ENCODE measurements around the gene CAST. TPM values are rescaled to one million over a fixed set of nuclear protein-coding genes. Genes with fewer than 3 reads are reported as not detected.

The CAST gene
- total RNA-seq, 4 donors from 2014 or later: 415 to 523 (median 468) TPM

- no peak for TF ChIP-seq POLR2A (IDR thresholded peaks at IDR 0.05)
- TF ChIP-seq, protein P1, sequence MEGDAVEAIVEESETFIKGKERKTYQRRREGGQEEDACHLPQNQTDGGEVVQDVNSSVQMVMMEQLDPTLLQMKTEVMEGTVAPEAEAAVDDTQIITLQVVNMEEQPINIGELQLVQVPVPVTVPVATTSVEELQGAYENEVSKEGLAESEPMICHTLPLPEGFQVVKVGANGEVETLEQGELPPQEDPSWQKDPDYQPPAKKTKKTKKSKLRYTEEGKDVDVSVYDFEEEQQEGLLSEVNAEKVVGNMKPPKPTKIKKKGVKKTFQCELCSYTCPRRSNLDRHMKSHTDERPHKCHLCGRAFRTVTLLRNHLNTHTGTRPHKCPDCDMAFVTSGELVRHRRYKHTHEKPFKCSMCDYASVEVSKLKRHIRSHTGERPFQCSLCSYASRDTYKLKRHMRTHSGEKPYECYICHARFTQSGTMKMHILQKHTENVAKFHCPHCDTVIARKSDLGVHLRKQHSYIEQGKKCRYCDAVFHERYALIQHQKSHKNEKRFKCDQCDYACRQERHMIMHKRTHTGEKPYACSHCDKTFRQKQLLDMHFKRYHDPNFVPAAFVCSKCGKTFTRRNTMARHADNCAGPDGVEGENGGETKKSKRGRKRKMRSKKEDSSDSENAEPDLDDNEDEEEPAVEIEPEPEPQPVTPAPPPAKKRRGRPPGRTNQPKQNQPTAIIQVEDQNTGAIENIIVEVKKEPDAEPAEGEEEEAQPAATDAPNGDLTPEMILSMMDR (IDR thresholded peaks at IDR 0.05): no peak
- H3K4me3 ChIP-seq (ENCODE audit: low read depth, poor library complexity, severe bottlenecking): no peak overlapping the region
- intact Hi-C loops (cut with DNase I; ENCODE audit: low total_unique reads): no loop called here
- no peak for DNase-seq (ENCODE audit: low spot score in 2 of 2)
- WGBS, 2 donors: 95 to 97% methylated on average over 4 of the region's 4 CpGs
Measured at GRCh38 chr5:96819806-96820205, 157.6 kb downstream of the CAST start.

DNA sequence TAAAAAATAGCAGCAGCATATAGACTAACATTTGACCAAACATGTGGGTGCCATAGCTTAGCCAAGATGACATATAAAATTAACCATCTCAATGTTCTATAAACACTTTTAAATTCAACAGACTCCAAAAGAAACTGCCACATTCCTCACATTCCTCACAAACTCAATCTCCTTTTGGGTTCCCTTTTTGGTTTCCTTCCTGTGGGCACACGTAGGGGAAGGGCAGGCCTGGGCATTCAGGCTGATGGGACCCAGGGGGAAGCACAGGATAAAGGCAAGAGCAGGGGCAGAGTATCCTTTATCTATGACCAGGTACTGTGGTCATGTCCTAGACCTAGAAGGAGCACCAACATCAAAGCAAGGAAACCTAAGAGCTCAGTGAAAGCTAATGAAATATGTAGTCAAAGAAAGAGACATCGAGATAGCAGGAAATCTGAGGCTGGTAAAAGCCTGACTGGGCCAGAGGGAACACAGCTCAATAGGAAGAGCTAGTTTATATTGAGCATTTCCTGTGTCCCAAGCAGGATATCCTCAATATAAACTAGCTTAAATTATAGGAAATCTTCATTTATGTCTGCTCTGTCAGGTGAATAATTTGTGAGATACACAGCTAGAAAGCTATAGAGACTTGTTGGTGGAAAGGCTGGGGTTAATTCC lies 159.2 kb downstream of the CAST start:
- TF ChIP-seq, protein P1 (IDR thresholded peaks at IDR 0.05): no peak
- TF ChIP-seq POLR2A (IDR thresholded peaks at IDR 0.05): no peak
- no peak overlapping the region for H3K4me3 ChIP-seq (ENCODE audit: low read depth, poor library complexity, severe bottlenecking)
- no peak for DNase-seq (ENCODE audit: low spot score in 2 of 2)
- 57 to 60% methylated on average over 2 of the region's 2 CpGs for WGBS, 2 donors
- intact Hi-C loops (cut with DNase I; ENCODE audit: low total_unique reads): no loop called here

DNA sequence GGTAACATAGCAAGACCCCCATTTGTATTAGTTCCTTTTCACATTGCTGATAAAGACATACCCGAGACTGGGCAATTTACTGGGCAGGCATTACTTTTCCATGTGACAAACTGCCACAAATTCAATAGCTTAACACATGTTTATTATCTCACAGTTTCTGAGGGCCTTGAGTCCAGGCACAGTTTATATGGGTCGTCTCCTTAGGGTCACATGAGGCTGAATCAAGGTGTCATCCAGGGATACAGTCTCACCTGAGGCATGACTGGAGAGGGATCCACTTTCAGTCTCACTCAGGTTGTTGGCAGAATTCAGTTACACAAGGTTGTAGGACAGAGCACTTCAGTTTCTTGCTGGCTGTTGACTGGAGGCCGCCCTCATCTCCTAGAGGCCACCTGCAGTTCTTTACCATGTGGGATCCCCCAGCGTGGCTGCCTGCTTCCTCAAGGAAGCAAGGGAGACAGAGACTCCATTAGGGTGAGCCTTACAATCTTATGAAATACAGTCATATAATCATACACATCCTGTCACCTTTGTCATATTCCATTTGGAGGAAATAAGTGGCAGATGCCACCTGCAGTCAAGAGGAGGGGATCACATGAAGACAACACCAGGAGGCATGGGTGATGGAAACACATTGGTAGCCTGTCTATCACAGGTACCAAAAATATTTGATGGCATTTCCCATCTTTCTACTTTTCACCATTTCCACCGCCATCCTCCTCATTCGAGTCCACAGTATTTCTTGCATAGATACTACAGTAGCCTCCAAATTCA lies 160.7 kb downstream of the CAST start:
- TF ChIP-seq, protein P1 (IDR thresholded peaks at IDR 0.05): no peak
- no peak for TF ChIP-seq POLR2A (IDR thresholded peaks at IDR 0.05)
- 87 to 93% methylated on average over 5 to 6 of the region's 6 CpGs for WGBS, 2 donors
- no peak for DNase-seq (ENCODE audit: low spot score in 2 of 2)
- no peak overlapping the region for H3K4me3 ChIP-seq (ENCODE audit: low read depth, poor library complexity, severe bottlenecking)
- intact Hi-C loops (cut with DNase I; ENCODE audit: low total_unique reads): no loop called here

GRCh38 chr5:96823900-96824380 lies 161.8 kb downstream of the CAST start:
- peak in 1 of 2 donors; percentile 53 for DNase-seq (ENCODE audit: low spot score in 2 of 2)
- no peak for TF ChIP-seq POLR2A (IDR thresholded peaks at IDR 0.05)
- TF ChIP-seq, protein P1 (IDR thresholded peaks at IDR 0.05): no peak
- WGBS, 2 donors: 12 to 34% methylated on average over 2 of the region's 2 CpGs
- no peak overlapping the region for H3K4me3 ChIP-seq (ENCODE audit: low read depth, poor library complexity, severe bottlenecking)
- intact Hi-C loops (cut with DNase I; ENCODE audit: low total_unique reads): no loop called here

Other genes starting within 250 kb of the CAST start
- 1 to 10 TPM in 2 of 4 donors, under 1 TPM in 1, not detected in 1; 0.65 to 1.4 (median 1.2) TPM for gene PCSK1, start 229.1 kb upstream of the CAST start, total RNA-seq
- gene ERAP1, start 145.6 kb downstream of the CAST start, total RNA-seq: 10 to 100 TPM; 28.2 to 54.7 (median 33.1) TPM
- gene ERAP2, start 214.1 kb downstream of the CAST start, total RNA-seq: 10 to 100 TPM in 1 of 4 donors, 1 to 10 TPM in 3; 5.0 to 11.0 (median 9.3) TPM

Data from lower leg skin (tissue), 4 donors.